Endothelial cell of umbilical vein (primary cell): ENCODE data around the gene UBL7. TPM values are rescaled to one million over a fixed set of nuclear protein-coding genes. Genes with fewer than 3 reads are reported as not detected.

Experiments
- BruUV-seq: library from RNA; stranded (reverse); fragments of 400-500 nt; replicated peaks from 2 replicates; lab custom pipeline; 2021; lab: Mats Ljungman, UMichigan
- CTCF ChIA-PET: fragments of 300-600, 350-600 bp; sonication (Branson Sonifier 250); formaldehyde crosslinking; loops from one replicate; lab custom pipeline; 2021; ENCODE audit warnings: antibody characterized with exemption, inconsistent platforms; lab: Charles Lee
- POLR2A ChIA-PET: fragments of 300-600, 350-600 bp; sonication (Branson Sonifier 250); formaldehyde crosslinking; loops from one replicate; lab custom pipeline; 2021; ENCODE audit warnings: antibody characterized with exemption, inconsistent platforms; lab: Charles Lee
- DNase-seq: peaks from one replicate; pipeline ENCODE4 v3.0.0-alpha.2; 2011; ENCODE audit warnings: low read depth, low spot score
- FAIRE-seq: peaks from 2 replicates; lab custom pipeline; 2011; peaks lifted over from hg19 to GRCh38; lab: Jason Lieb, UNC
- H2AFZ ChIP-seq: 2 replicates; pipeline ENCODE4 v1.6.0; 2012; ENCODE audit warnings: low read depth, low read length, control low read depth, inconsistent platforms
- H3K27ac ChIP-seq: 2 replicates; pipeline ENCODE4 v1.5.1; 2011; ENCODE audit warnings: low read depth, mild to moderate bottlenecking, control low read depth, low read length, moderate library complexity; ENCODE audit not compliant: insufficient read depth
- H3K27me3 ChIP-seq, 2 experiments: 2 replicates each; pipeline versions ENCODE4 v1.6.0 to v1.6.1; 2011; ENCODE audit warnings: low read length in 2 of 2, mixed read lengths in 1 of 2; ENCODE audit not compliant: control insufficient read depth in 2 of 2, insufficient read depth in 2 of 2
- H3K36me3 ChIP-seq, 2 experiments: 2 replicates in 1 of 2; 3 replicates in 1 of 2; pipeline ENCODE4 v1.5.1; 2011; ENCODE audit warnings: low read length in 2 of 2, mild to moderate bottlenecking in 1 of 2, moderate library complexity in 1 of 2; ENCODE audit not compliant: control insufficient read depth in 2 of 2, insufficient read depth in 2 of 2; ENCODE audit errors: extremely low read depth in 1 of 2
- H3K4me1 ChIP-seq: 3 replicates; pipeline ENCODE4 v1.5.1; 2011; ENCODE audit warnings: mild to moderate bottlenecking, low read length; ENCODE audit not compliant: control insufficient read depth, insufficient read depth; ENCODE audit errors: extremely low read depth
- H3K4me2 ChIP-seq: 2 replicates; pipeline ENCODE4 v1.6.1; 2011; ENCODE audit warnings: low read length, control low read depth, mixed read lengths; ENCODE audit not compliant: insufficient read depth
- H3K4me3 ChIP-seq, 3 experiments: fragments of 200-600 bp in 1 of 3; sonication (generic), shearing (Covaris generic) in 1 of 3; replicated peaks in 1 of 3; 2 replicates each; pipeline ENCODE4 v1.5.1; 2011 to 2016; ENCODE audit warnings: control low read depth in 3 of 3, low read length in 3 of 3, mild to moderate bottlenecking in 2 of 3, inconsistent platforms in 1 of 3, low read depth in 1 of 3, moderate library complexity in 1 of 3; ENCODE audit not compliant: insufficient read depth in 1 of 3
- H3K79me2 ChIP-seq: 2 replicates; pipeline ENCODE4 v1.6.0; 2012; ENCODE audit warnings: low read length, inconsistent platforms; ENCODE audit not compliant: control insufficient read depth, insufficient read depth
- H3K9ac ChIP-seq: replicated peaks from 2 replicates; pipeline ENCODE3; 2011; ENCODE audit warnings: low read length, control low read depth; ENCODE audit not compliant: insufficient read depth; ENCODE audit errors: extremely low read depth
- H3K9me1 ChIP-seq: replicated peaks from 3 replicates; pipeline ENCODE4 v1.6.0; 2011; ENCODE audit warnings: mild to moderate bottlenecking, low read length; ENCODE audit not compliant: control insufficient read depth, insufficient read depth; ENCODE audit errors: extremely low read depth
- H3K9me3 ChIP-seq: replicated peaks from 2 replicates; pipeline ENCODE4 v1.5.1; 2012; ENCODE audit warnings: low read length, inconsistent platforms; ENCODE audit not compliant: control insufficient read depth, insufficient read depth
- H4K20me1 ChIP-seq: replicated peaks from 2 replicates; pipeline ENCODE3; 2011; ENCODE audit warnings: mild to moderate bottlenecking, low read length; ENCODE audit not compliant: control insufficient read depth, insufficient read depth; ENCODE audit errors: extremely low read depth
- EZH2 ChIP-seq: IDR thresholded peaks from 2 replicates; pipeline ENCODE4 v1.6.1; 2012; ENCODE audit warnings: borderline replicate concordance, low read depth, mild to moderate bottlenecking, moderate library complexity, low read length, inconsistent platforms; ENCODE audit not compliant: severe bottlenecking
- GATA2 ChIP-seq: IDR thresholded peaks from 2 replicates; pipeline ENCODE4 v1.7.0; 2011; ENCODE audit warnings: low read depth, mild to moderate bottlenecking, moderate library complexity, mixed read lengths, low read length; ENCODE audit not compliant: insufficient read length, insufficient read depth
- JUN ChIP-seq: IDR thresholded peaks from 2 replicates; pipeline ENCODE4 v1.6.1; 2011; ENCODE audit warnings: borderline replicate concordance, low read depth; ENCODE audit not compliant: insufficient read length, insufficient read depth
- MYC ChIP-seq: IDR thresholded peaks from one replicate; pipeline ENCODE4 v1.6.1; 2011; ENCODE audit warnings: mild to moderate bottlenecking, low read depth, low read length
- POLR2A ChIP-seq: IDR thresholded peaks from 2 replicates; pipeline ENCODE4 v1.6.1; 2012; ENCODE audit warnings: low read depth, mild to moderate bottlenecking, control low read depth, low read length
- dilution Hi-C: fragments of 300-500 bp; cut with MboI; formaldehyde crosslinking; loops from one replicate; pipeline ENCODE4 v1.15.0; 2019; ENCODE audit warnings: low sequenced_read_pairs; ENCODE audit not compliant: extremely low pct_ligation_motif_present
- intact Hi-C: fragments of 100-400 bp; cut with micrococcal nuclease; formaldehyde crosslinking; loops from one replicate; pipeline ENCODE4 v1.10.0; 2022
- polyA plus RNA-seq, 4 experiments: library from polyadenylated mRNA; depleted of rRNA in 3 of 4; stranded (reverse) in 3 of 4; unstranded in 1 of 4; fragments of >200 nt; gene quantifications; 2 replicates each; pipeline versions ENCODE4 v1.2.1 to v1.2.3, GENCODE V29; 2011 to 2012; ENCODE audit warnings: missing spikeins in 1 of 4
- total RNA-seq: library from RNA; stranded (reverse); gene quantifications from 2 replicates; pipeline ENCODE4 v1.2.3, GENCODE V29; 2021
- TF ChIP-seq, protein P1 (sequence below), 2 donors: IDR thresholded peaks; 1 replicate in 1 of 2; 2 replicates in 1 of 2; pipeline ENCODE4 v1.5.1; 2011; ENCODE audit warnings: low read length in 2 of 2, mild to moderate bottlenecking in 2 of 2, moderate library complexity in 2 of 2, control low read depth in 1 of 2, inconsistent platforms in 1 of 2, low read depth in 1 of 2; ENCODE audit not compliant: insufficient read depth in 1 of 2; ENCODE audit errors: extremely low read depth in 1 of 2

Gene UBL7
- total and polyA plus RNA-seq, 2 donors (not counting 3 experiments of a cell fraction or from before 2014, with no cell fraction given) = 32.8 to 90.4 TPM

DNA sequence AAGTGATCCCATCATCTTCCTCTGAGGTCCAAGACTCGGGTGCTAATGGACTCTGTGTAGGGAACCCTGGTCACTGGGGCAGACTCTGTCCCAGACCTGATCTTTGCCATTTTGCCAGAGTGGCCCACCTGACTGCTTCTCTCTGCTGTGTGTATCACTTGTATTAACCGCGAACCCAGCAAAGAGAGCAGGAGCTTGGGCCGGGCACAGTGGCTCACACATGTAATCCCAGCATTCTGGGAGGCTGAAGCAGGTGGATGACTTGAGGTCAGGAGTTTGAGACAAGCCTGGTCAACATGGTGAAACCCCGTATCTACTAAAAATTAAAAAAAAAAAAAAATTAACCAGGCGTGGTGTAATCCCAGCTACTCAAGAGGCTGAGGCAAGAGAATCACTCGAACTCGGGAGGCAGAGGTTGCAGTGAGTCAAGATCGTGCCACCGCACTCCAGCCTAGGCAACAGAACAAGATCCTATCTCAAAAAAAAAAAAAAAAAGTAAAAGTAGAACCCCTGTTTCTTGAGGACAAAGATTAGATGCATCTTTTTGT lies 60.6 kb downstream of the UBL7 start:
- no peaks in the 10 kb centered on the region for H4K20me1 ChIP-seq
- no peaks in the 10 kb centered on the region for H3K36me3 ChIP-seq
- dilution Hi-C loops = no loop called here
- BruUV-seq = no TSS peak
- intact Hi-C loops = no loop called here
- POLR2A ChIA-PET = no interaction called here
- no peaks in the 10 kb centered on the region for H3K9me1 ChIP-seq
- H3K27ac ChIP-seq = no peak overlapping the region
- no peak overlapping the region for H3K4me2 ChIP-seq
- TF ChIP-seq EZH2 = no peak
- TF ChIP-seq, protein P1, sequence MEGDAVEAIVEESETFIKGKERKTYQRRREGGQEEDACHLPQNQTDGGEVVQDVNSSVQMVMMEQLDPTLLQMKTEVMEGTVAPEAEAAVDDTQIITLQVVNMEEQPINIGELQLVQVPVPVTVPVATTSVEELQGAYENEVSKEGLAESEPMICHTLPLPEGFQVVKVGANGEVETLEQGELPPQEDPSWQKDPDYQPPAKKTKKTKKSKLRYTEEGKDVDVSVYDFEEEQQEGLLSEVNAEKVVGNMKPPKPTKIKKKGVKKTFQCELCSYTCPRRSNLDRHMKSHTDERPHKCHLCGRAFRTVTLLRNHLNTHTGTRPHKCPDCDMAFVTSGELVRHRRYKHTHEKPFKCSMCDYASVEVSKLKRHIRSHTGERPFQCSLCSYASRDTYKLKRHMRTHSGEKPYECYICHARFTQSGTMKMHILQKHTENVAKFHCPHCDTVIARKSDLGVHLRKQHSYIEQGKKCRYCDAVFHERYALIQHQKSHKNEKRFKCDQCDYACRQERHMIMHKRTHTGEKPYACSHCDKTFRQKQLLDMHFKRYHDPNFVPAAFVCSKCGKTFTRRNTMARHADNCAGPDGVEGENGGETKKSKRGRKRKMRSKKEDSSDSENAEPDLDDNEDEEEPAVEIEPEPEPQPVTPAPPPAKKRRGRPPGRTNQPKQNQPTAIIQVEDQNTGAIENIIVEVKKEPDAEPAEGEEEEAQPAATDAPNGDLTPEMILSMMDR (IDR thresholded peaks at IDR 0.05; ENCODE audit: extremely low read depth in 1 of 2, insufficient read depth in 1 of 2, low read depth in 1 of 2, low read length in 2 of 2) = no peak
- TF ChIP-seq MYC = no peak
- no peak for TF ChIP-seq JUN
- no peak for TF ChIP-seq POLR2A
- TF ChIP-seq GATA2 = no peak
- H3K79me2 ChIP-seq = no peaks in the 10 kb centered on the region
- no peak overlapping the region for H3K4me3 ChIP-seq
- H3K9ac ChIP-seq = no peak overlapping the region
- H2AFZ ChIP-seq = no peak overlapping the region
- CTCF ChIA-PET = no interaction called here
- FAIRE-seq (no peak), DNase-seq (no peak)
- H3K9me3 ChIP-seq = no peaks in the 10 kb centered on the region
- H3K27me3 ChIP-seq = peaks cover 0 to 6% of the 10 kb centered on the region in 2 experiments
- H3K4me1 ChIP-seq = peaks cover 6% of the 10 kb centered on the region
